IPS-18c (cell line): Measurements from ENCODE around the gene ECI1.

ENCODE experiments used
- H3K4me3 ChIP-seq: 2 replicates; pipeline ENCODE4 v1.7.0; 2013; ENCODE audit warnings: low read depth, mild to moderate bottlenecking, low read length, moderate library complexity; ENCODE audit not compliant: insufficient read depth
- H3K9me3 ChIP-seq: one replicate; pipeline ENCODE4 v1.6.1; 2013; ENCODE audit warnings: mild to moderate bottlenecking, low read length, moderate library complexity; ENCODE audit not compliant: control insufficient read depth, insufficient read depth

Gene ECI1

GRCh38 chr16:2251296-2252111, at the start of gene ECI1:
TSS of gene ECI1 (minus strand) at chr16:2251587. CDS start at chr16:2251566, 21 bp downstream.
- H3K4me3 ChIP-seq = peak within 1 kb of the TSS; percentile 77
- peaks cover 2% of the 10 kb centered on the region for H3K9me3 ChIP-seq

GRCh38 chr16:2299915-2300192, 48.5 kb upstream of the ECI1 start:
- H3K4me3 ChIP-seq = no peak overlapping the region
- H3K9me3 ChIP-seq = no peaks in the 10 kb centered on the region

- Histone ChIP-seq H3K4me3 (no peak overlapping the region), H3K9me3 (no peaks in the 10 kb centered on the region)
Observed at GRCh38 chr16:2299121-2299914, 47.9 kb upstream of the ECI1 start.

GRCh38 chr16:2298621-2299020, 47.2 kb upstream of the ECI1 start:
- Histone ChIP-seq H3K4me3 (no peak overlapping the region), H3K9me3 (no peaks in the 10 kb centered on the region)

GRCh38 chr16:2297506-2297860, 46.1 kb upstream of the ECI1 start:
- Histone ChIP-seq H3K9me3 (no peaks in the 10 kb centered on the region), H3K4me3 (no peak overlapping the region)

- no peaks in the 10 kb centered on the region for H3K9me3 ChIP-seq
- H3K4me3 ChIP-seq = no peak overlapping the region
Observed at GRCh38 chr16:2296661-2297505, 45.5 kb upstream of the ECI1 start.

GRCh38 chr16:2295056-2295798, 43.8 kb upstream of the ECI1 start:
- H3K9me3 ChIP-seq = no peaks in the 10 kb centered on the region

GRCh38 chr16:2292221-2292620, 40.8 kb upstream of the ECI1 start:
- Histone ChIP-seq H3K9me3 (no peaks in the 10 kb centered on the region), H3K4me3 (no peak overlapping the region)

More at GRCh38 chr16:2295056-2295798, 43.8 kb upstream of the ECI1 start:
- H3K4me3 ChIP-seq = no peak overlapping the region

GRCh38 chr16:2289282-2289681, 37.9 kb upstream of the ECI1 start:
- Histone ChIP-seq H3K4me3 (no peak overlapping the region), H3K9me3 (no peaks in the 10 kb centered on the region)

- no peak overlapping the region for H3K4me3 ChIP-seq
- no peaks in the 10 kb centered on the region for H3K9me3 ChIP-seq
Observed at GRCh38 chr16:2288726-2289125, 37.3 kb upstream of the ECI1 start.

- no peak overlapping the region for H3K4me3 ChIP-seq
- H3K9me3 ChIP-seq = no peaks in the 10 kb centered on the region
Observed at GRCh38 chr16:2287916-2288547, 36.6 kb upstream of the ECI1 start.

- Histone ChIP-seq H3K4me3 (no peak overlapping the region), H3K9me3 (no peaks in the 10 kb centered on the region)
Observed at GRCh38 chr16:2286550-2286949, 35.2 kb upstream of the ECI1 start.

- no peak overlapping the region for H3K4me3 ChIP-seq
- no peaks in the 10 kb centered on the region for H3K9me3 ChIP-seq
Observed at GRCh38 chr16:2285731-2286191, 34.4 kb upstream of the ECI1 start.

- Histone ChIP-seq H3K4me3 (no peak overlapping the region), H3K9me3 (no peaks in the 10 kb centered on the region)
Observed at GRCh38 chr16:2284797-2285576, 33.6 kb upstream of the ECI1 start.

- no peak overlapping the region for H3K4me3 ChIP-seq
- H3K9me3 ChIP-seq = no peaks in the 10 kb centered on the region
Observed at GRCh38 chr16:2284001-2284770, 32.8 kb upstream of the ECI1 start.
